GM10266 (cell line): ENCODE data around the gene CYSTM1.

Experiments used
- DNase-seq: peaks from one replicate; pipeline ENCODE4 v3.0.0; 2012; ENCODE audit errors: extremely low spot score
- TF ChIP-seq, protein P1 (sequence below): IDR thresholded peaks from 2 replicates; pipeline ENCODE4 v1.5.1; 2012; ENCODE audit warnings: mild to moderate bottlenecking, low read depth; ENCODE audit not compliant: control insufficient read depth, insufficient read depth; ENCODE audit errors: missing control alignments

The CYSTM1 gene, protein sequence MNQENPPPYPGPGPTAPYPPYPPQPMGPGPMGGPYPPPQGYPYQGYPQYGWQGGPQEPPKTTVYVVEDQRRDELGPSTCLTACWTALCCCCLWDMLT

DNA sequence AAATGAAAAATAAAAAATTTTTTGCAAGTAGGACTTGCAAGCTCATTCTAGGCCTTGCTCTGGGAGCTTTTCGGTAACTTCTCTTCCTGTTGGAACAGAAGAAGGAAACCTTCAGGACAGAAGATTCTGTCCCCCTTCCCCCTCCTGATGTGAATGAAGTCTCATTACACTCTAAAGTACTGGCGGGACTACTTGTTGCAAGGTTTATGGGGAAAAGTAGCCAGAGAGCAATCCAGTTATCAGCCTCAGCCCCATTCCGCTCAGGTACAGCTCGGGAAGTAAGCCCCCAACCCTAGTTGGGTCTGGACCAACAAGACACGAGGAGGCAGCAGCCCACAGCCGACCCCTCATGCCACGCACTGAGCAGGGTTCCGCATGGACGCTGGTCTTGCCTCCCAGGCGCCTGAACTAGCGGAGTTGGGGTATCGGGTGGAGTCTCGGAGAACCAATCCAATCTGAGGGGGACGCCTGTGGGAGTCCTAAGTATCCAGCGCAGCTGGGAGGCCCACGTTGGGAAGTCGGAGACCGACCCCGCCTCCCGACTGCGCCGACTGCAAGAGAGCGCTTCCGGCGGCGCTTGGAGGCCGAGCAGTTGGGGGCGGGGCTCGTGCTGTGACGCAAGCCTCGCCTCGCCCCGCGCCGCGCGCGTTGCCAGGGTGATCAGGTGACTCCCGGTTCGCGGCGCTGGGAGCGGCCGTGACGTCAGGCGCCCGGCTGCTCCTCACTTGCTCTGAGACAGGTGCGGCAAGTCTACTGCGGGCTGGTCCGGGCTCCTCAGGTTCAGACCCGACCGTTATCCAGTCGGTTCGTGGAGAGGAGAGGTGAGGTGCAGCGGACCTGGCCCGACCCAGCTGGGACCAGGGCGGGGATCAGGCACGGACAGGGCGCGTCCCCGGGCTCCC is at the start of gene CYSTM1:
TSS of gene CYSTM1 (plus strand) at position 724 of the 902 bp plus-strand sequence. CDS start 19,278 bp downstream, outside the sequence.
- TF ChIP-seq, protein P1, sequence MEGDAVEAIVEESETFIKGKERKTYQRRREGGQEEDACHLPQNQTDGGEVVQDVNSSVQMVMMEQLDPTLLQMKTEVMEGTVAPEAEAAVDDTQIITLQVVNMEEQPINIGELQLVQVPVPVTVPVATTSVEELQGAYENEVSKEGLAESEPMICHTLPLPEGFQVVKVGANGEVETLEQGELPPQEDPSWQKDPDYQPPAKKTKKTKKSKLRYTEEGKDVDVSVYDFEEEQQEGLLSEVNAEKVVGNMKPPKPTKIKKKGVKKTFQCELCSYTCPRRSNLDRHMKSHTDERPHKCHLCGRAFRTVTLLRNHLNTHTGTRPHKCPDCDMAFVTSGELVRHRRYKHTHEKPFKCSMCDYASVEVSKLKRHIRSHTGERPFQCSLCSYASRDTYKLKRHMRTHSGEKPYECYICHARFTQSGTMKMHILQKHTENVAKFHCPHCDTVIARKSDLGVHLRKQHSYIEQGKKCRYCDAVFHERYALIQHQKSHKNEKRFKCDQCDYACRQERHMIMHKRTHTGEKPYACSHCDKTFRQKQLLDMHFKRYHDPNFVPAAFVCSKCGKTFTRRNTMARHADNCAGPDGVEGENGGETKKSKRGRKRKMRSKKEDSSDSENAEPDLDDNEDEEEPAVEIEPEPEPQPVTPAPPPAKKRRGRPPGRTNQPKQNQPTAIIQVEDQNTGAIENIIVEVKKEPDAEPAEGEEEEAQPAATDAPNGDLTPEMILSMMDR = no peak
- DNase-seq = peak; percentile 95

DNA sequence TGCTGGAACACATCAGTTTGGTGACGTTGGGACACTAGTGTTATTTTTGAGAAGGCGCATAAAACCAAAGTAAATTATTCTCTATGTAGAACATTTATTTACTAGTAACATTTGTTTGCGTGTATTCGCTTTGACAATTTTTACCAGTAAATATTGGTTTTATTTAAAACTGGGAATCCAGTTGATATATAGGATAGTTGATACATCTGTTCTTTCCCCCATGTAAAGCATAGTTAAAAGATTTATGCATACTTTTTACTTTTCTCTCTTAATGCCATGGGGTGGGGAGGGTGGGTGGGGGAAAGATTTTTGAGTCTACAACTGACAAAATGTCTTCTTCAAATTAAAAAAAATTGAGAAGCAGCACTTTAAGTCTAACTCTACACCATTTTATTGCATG is 49.4 kb upstream of the CYSTM1 start, which contains the start of gene IGIP:
TSS of gene IGIP (plus strand) at position 301 of the 400 bp plus-strand sequence. CDS start 2,540 bp downstream, outside the sequence.
- TF ChIP-seq, protein P1 = no peak
- DNase-seq = no peak

DNA sequence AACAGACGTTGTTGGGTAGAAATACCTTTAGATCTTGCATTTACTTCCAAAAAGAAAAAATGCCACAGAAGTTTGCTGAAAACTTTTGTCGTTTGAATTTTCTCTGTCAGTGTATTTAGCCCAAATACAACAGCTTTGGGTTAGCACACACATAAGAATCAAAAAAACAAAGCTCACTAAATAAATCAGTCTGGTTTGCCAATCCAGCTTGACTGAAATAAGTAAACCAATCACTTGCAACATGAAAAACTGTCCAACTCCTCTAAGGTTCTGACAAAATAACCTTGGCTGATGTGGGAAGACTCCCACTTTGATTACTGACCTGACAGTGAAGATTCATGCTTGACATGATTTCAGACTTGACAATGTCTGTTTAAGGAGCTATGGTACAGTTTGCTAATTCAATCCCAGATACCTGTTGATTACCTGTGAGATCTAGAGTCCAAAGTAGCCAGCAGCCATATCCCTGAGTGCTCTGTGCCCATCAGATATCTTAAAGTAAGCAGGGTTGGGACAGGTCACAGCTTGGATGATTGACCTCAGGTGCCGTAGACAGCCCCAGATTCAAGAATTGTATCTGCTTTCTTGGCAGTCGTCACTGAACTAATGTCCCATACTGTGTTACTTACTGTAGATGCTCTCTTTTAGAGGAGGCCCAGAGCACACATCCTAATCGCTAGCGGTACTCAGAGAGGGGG is 48.5 kb upstream of the CYSTM1 start:
- DNase-seq = no peak
- TF ChIP-seq, protein P1 = no peak

DNA sequence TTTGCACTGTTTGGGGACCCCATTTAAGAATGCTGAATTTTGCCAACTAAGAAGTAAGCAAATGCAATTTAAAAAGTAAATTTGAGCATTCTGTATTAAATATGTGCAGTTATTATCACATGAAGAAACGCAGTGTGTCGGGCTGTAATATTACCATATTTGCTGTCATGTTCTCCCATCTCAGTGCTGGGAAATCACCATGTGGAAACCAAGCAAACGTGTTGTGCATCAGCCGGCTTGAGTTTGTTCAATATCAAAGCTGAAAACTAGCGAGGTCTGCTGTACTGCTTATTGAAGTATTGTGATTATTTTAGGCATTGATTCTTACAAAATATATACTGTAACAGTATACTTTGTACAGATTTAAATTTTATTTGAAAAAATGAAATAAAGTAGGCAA is 46.6 kb upstream of the CYSTM1 start:
- TF ChIP-seq, protein P1 = no peak
- DNase-seq = no peak

DNA sequence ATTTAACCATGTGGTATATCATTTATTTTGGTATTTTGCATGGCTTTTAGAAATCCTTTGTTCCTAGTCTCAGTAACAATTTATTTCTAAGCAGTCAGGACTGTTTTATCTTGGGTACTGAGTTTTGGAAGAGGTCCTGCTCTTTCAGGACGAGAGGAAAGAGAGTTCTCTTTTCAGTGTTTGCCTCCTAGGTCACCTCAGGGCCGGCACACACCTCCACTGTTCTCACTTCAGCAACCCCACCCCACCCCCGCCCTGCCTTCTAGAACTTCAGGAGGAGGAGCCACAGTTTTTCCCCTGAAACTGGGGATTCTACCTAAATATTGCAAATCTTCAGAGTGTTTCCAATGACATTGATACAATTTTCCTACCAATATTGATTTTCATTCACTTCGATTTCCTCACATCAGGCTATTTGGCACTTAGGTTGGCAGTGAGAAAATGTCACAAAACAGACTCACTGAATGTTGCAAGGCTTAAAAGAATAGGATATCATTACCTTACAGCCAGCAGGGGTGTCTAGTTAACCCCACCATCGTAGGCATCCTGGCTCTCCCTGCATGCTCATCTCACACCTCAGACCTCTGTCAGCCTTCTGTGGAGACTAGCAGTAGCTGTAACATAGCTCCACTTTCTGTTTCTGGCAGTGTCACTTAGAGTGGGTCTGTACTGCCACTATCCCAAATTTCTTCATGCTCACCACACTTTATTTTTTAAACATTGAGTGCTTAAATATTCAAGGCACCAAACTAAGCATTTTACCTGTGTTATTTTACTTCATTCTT is 43.8 kb upstream of the CYSTM1 start:
- no peak for DNase-seq
- TF ChIP-seq, protein P1 = no peak

DNA sequence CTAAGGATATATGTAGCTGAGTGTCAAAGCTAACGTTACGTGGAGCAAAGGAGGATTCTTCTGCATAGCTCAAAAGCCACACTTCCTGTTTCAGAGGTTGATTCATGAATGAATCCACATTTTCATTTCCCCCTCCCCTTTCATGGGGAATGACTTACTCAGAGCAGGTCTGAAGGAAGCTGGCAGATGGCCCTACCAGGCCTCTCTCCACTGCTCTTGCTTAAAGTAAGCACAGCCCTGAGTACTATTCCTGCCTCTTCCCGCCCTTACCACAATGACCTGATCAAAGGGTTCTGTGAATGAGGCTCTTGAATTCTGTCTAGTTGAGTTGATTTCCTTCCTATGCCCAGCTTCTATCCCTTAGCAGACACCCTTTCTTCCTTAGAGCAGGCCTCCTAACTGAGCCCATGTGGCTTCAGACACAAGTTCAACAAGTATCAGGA is 43.0 kb upstream of the CYSTM1 start:
- TF ChIP-seq, protein P1 = no peak
- DNase-seq = no peak
